Measurements from ENCODE around the gene GJB3. TPM values are rescaled to one million over a fixed set of nuclear protein-coding genes. Genes with fewer than 3 reads are reported as not detected.

GJB3 gene
- total and polyA plus RNA-seq, 10 of the 15 experiments (the other 5 are each of a cell fraction or from before 2014, with no cell fraction given), result not detected

GRCh38 chr1:34743775-34744174, 37.2 kb upstream of the GJB3 start:
- SMC1A ChIA-PET (ENCODE audit: uncharacterized antibody, unreplicated experiment), result interaction anchor here (2.3 to 2.9 kb wide), 2 partner anchors 10 to 1111 kb away, joined by 11 to 12 read pairs; no protein-coding TSS in a partner anchor
- Histone ChIP-seq H3K79me2 (ENCODE audit: control insufficient read depth, insufficient read depth, low read length) (no peaks in the 10 kb centered on the region), H3K27me3 (replicated peaks in 1 of 2; ENCODE audit: control insufficient read depth in 2 of 2, insufficient read depth in 2 of 2, low read length in 1 of 2) (no peaks in the 10 kb centered on the region; a peak in 1 of 4 replicates), H3K4me1 (ENCODE audit: control insufficient read depth, insufficient read depth, low read length) (no peaks in the 10 kb centered on the region), H3K27ac (ENCODE audit: control insufficient read depth, insufficient read depth) (no peak overlapping the region), H3K4me2 (ENCODE audit: control insufficient read depth, insufficient read depth) (no peak overlapping the region), H2AFZ (ENCODE audit: control insufficient read depth, low read depth, low read length) (no peak overlapping the region), H3K9me3 (replicated peaks; ENCODE audit: control insufficient read depth, insufficient read depth, low read length) (no peaks in the 10 kb centered on the region), H3K36me3 (ENCODE audit: control insufficient read depth in 2 of 2, insufficient read depth in 2 of 2, low read length in 1 of 2) (no peaks in the 10 kb centered on the region), H3K4me3 (no peak overlapping the region), H4K20me1 (ENCODE audit: control insufficient read depth, insufficient read depth) (no peaks in the 10 kb centered on the region), H3K9ac (ENCODE audit: control insufficient read depth, insufficient read depth, low read length) (no peak overlapping the region)
- no peak for FAIRE-seq
- RAD21 ChIA-PET (ENCODE audit: unreplicated experiment), result interaction anchor here (1.1 to 2.2 kb wide), 2 partner anchors 146 to 1111 kb away, joined by 3 to 18 read pairs; no protein-coding TSS in a partner anchor
- CTCF ChIA-PET, result interaction anchor here (1.0 to 3.9 kb wide), 12 partner anchors 9 to 1110 kb away, joined by 3 to 37 read pairs (median 7); no protein-coding TSS in a partner anchor
- 33% methylated on average over 6 of the region's 6 CpGs for WGBS (ENCODE audit: insufficient coverage, insufficient replicate concordance, low lambda C conversion rate, missing lambda C conversion rate)
- DNase-seq (ENCODE audit: low read depth, low spot score), result no peak
- intact Hi-C loops (cut with micrococcal nuclease; ENCODE audit: unreplicated experiment) (loop anchor here (2.0 to 5.0 kb wide), 2 partner anchors 145 to 281 kb away; no protein-coding TSS in a partner anchor), in situ Hi-C loops (cut with MboI) (loop anchor here (10.0 kb wide), 1 partner anchor 1109 kb away; no protein-coding TSS in a partner anchor)
- TF ChIP-seq KDM1A (IDR thresholded peaks at IDR 0.05; ENCODE audit: borderline replicate concordance) (no peak), HDAC6 (IDR thresholded peaks at IDR 0.05; ENCODE audit: unreplicated experiment) (no peak), ZNF592 (IDR thresholded peaks at IDR 0.05) (no peak), SUZ12 (IDR thresholded peaks at IDR 0.05; ENCODE audit: unreplicated experiment) (no peak), NBN (IDR thresholded peaks at IDR 0.05) (no peak), NFIC (IDR thresholded peaks at IDR 0.05; ENCODE audit: low read depth, low read length) (no peak), SPI1 (IDR thresholded peaks at IDR 0.05; ENCODE audit: borderline replicate concordance, insufficient read depth, low read depth, low read length) (no peak), STAT3 (IDR thresholded peaks at IDR 0.05; ENCODE audit: low read depth, low read length) (no peak), SKIL (IDR thresholded peaks at IDR 0.05; ENCODE audit: low read depth, poor library complexity, severe bottlenecking) (no peak)
- POLR2A ChIA-PET, result no interaction called here
- BruUV-seq (replicated peaks), result no TSS peak
- ATAC-seq, result no peak
